Stimulated activated CD8-positive, alpha-beta memory T cell treated with anti-CD3 and anti-CD28 coated beads, Interleukin-15, amount 100 ng/mL, for 1 hour (primary cell): ENCODE results near the gene VPS8.

ENCODE experiments used
- DNase-seq: peaks from one replicate; pipeline ENCODE4 v3.0.0-alpha.2; 2020; ENCODE audit warnings: low read depth

The VPS8 gene

DNA sequence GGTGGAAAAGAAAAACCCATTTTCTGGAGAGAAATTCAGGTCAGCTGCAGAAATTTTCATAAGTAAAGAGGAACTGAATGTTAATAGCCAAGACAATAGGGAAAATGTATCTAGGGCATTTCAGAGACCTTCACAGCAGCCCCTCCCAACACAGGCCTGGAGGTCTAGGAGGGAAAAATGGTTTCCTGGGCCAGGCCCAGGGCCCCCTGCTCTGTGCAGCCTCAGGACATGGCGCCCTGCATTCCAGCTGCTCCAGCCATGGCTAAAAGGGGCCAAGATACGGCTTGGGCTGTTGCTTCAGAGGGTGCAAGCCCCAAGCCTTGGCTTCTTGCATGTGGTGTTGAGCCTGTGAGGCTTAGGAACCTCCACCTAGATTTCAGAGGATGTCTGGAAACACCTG is 248.7 kb downstream of the VPS8 start:
- no peak for DNase-seq

DNA sequence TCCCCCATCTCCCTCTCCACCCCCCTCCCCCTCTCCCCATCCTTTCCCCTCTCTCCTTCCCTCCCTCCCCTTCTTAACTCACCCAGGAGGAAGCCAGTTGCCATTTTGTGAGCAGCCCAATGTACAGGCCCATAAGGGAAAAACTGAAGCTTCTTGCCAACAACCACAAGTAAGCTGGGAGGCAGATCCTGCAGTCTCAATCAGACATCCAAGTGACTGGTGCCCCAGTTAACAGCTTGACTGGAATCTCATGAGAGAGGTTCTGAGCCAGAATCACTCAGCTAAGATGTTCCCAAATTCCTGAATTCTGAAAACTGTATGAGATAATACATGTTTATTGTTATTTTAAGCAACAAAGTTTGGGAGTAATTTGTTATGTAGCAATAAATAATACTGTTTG is 250.2 kb downstream of the VPS8 start:
- DNase-seq, result no peak

DNA sequence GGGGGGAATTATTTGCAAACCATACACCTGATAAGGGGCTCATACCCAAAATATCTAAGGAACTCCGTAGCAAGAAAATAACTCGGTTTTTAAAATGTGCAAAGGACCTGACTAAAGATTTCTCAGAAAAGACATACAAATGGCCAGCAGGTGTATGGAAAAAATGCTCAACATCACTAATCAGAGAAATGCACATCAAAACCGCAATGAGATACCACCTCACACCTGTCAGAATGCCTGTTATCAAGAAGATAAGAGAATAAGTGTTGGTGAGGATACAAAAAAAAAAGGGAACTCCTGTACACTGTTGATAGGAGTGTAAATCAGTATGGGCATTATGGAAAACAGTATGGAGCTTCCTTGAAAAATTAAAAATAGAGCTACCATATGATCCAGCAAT is 251.5 kb downstream of the VPS8 start:
- DNase-seq, result no peak

DNA sequence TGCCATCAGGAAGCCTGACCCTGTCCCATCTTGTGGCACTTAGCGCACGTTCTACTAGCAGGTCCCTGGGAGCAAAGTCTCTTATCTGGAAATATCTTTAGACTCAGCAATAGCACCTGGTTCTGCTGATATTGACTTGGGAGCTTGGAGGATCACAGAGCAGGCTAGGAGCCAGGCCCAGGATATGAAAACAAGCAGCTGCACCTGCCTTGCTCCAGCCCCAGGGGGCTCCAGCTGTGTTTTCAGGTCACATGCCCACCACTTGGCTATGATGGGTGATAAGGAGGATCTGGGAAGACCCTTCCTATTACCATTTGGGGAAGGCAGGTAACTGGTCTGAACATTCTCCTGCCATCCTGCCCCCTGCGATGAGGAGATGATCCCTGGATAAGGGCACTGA is 253.1 kb downstream of the VPS8 start:
- DNase-seq, result no peak

DNA sequence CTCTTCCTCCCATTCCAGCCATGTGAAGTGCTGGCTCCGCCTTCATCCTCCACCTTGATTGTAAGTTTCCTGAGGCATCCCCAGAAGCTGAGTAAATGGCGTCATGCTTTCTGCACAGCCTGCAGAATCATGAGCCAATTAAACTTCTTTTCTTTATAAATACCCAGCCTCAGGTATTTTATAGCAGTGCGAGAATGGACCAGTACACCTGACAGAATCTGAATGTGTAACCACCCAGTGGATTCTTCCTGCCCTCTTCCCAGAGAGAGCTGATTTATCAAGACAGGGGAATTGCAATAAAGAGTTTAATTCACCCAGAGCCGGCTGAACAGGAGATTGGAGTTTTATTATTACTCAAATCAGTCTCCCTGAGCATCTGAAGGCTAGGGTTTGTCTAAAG is 254.3 kb downstream of the VPS8 start:
- DNase-seq, result no peak

DNA sequence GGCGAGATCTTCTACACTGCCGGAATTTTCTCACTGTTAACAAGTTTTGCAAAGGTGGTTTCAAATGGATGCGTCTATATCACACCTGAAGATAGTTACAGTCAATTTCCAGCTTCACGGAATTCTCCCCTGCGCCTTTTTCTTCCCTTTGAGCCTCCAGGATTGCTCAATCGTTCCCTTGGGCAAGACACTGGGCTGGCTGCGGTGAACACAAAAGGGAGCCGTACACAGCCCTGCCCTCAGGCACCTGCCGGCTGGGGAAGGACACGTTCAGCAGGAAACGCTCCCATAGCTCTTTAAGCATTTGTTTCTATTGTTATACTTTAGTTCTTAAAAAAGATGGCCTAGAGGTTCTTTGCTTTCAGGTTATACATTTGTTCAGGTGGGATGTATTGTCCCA is 255.2 kb downstream of the VPS8 start:
- no peak for DNase-seq

DNA sequence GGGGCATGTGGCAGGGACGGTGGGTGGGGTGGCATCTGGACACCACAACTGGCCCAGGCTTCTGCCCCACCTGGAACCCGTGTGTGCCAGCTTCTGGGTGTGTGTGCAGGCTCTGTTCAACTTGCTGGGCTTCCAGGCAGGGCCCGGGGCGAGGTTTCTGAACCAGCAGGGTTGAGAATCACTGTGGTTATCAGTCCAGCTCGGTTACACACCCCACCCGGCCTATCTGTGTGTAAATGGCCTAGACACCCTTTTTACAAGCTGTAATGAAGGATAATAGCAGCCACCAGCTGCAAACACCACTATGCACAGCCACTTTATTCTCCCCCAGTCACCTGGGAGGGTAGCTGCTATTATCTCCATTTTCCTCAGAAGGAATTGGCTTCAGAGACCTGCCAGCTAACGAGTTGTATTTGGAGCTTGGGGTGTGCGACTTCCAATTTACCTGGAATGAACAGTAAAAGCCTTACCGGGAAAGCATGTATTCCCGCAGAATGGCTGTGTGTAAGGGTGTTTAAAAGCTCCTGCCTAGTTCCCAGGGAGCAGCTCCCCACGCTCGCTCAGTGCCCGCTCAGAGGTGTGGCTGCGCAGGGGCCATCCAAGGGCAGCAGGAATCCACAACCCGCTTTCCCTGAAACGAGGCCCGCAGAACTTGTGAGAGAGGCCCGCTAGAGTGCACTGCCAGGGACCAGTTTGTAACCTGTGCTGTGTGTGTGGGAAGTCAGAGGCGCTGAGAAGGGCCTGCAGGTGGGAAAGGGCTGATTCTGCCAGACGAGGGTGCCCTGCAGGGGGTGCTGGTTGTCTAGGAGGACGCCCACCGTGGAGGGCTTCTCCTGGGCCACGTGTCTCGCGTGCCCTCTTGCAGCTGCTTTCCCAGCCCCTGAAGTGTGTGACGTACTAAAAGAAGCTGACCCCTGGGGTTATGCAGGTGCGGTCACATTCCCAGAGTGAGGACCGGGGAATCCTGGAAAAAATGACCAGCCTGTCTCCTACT is 257.4 kb downstream of the VPS8 start:
- DNase-seq, result no peak

DNA sequence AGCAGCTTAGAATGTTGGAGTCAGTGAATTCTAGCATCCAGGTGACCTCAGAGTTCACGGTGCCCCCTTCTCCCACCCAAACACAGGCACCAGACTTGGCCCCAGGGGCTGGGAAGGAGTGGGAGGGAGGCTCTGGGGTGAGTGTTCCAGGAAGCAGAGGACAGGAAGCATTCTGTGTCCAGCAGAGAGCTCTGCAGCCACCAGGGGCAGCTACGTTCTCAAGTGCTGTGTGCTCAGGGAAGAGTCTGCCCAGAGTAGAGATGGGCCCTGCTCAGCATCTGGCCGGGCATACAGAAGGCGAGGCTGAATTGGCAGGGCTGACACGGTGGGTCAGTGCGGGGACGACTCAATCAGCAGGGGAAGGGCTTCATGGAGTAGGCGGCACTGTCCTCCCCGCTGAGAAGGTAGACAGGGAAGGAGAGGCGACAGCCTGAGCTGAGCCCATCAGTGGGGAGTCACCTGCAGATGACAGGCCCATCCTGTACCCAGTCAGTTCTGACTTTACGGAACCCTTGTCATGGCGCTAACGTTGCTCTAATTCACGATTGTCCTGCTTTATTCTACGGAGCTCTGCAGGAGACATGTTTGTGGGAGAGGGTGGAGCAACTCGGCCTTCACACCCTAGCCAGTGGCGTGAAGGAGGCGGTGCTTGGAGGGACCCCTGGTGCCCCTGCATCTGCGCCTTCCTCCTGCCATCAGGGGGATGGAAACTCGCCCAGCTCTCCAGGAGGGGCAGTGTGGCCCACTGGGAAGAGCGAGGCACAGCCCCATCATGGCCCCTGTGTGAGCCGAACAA is 258.7 kb downstream of the VPS8 start:
- no peak for DNase-seq

DNA sequence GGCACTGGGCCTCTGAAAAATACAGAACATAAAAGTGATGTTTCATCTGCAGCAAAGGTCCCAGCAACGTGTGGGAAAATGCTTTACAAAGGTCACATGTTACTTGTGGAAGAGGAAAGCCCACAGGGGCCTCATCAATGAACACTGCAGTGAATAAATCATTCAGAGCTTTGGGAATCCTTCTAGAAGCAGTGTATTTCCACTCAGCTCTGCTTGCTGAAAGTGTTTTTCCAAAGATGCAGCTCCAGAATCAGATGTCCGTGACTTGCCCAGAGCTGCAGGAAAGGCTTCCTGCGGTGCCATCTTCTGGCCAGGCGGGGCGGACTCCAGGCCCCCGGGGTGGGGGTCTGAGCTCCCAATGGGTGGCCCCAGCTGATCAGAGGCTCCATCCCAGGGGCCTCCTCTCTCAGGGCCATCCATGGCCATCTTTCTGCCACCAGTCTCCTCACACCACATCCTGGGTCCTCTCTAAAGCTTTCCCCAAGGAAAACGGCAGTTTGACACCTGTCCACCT is 259.4 kb downstream of the VPS8 start:
- DNase-seq, result no peak

DNA sequence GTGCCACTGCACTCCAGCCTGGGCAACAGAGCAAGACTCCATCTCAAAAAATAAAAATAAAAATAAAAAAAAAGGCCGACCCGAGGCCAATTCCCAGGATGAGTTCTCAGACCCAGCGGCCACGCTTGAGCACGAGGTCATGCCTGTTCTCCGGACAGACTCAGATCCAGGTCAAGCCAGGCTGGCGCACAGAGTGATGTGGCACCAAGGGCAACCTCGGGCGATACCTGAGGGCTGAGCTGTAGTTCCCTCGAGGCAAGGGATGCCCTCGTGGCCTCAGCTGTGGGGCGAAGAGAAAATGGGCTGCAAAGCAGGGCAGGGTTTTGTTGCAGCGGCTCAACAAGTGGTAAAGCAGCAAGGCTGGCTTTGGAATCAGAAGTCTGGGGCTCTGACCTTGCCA is 263.6 kb downstream of the VPS8 start:
- DNase-seq, result no peak

DNA sequence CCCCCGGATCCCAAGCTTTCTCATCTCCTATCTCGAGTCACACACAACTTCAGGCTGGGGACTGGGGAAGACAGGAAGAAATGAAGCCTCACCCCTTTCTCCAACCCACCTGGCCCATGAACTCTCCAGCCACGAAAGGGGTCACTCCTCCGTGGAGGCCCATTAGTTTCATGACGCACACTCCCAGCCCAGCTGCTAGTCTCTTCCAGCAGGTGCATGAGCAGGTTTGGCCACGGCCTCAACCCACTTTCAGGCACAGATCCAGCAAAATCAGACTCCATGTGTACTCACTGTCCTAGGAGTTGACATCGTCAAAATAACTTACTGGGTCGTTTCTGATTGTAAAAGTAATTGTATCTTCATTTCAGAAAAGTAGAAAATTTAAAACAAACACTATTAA is 264.3 kb downstream of the VPS8 start:
- DNase-seq, result no peak

DNA sequence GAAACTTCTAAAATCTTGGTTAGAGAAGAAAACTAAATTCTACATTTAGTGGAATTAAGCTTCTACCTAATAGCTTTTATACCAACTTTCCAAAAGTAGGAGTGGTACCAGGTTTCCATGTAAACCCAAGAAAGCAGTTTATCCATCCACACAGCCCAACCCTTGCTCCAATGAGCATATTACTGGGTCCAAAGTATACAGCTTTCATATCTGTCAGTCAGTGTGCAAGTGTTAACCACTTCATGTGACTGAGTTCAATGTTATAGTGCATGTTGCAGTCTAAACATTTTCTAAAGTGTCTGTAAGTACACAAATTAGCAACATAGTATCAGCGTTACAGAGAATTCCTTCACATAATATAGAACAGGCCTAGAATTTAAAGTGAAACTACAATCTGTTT is 267.7 kb downstream of the VPS8 start:
- no peak for DNase-seq

DNA sequence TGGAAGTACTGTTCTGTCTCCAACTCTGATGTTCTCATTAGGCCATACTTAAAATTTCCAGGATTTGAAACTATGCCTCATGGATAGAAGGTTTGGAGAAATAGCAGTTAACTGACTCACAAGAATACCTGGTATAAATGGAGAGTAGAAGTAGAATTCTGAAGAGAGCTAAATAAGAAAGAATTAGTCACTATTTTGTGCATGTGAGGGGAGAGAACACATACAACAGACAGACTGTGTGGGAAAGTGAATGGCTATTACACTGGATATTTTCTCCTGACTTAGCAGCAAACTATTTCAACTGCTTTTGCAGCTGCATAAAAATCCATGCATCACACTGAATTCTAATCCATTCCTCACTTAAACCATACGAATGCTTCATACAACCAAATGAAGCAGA is 269.6 kb downstream of the VPS8 start:
- no peak for DNase-seq

DNA sequence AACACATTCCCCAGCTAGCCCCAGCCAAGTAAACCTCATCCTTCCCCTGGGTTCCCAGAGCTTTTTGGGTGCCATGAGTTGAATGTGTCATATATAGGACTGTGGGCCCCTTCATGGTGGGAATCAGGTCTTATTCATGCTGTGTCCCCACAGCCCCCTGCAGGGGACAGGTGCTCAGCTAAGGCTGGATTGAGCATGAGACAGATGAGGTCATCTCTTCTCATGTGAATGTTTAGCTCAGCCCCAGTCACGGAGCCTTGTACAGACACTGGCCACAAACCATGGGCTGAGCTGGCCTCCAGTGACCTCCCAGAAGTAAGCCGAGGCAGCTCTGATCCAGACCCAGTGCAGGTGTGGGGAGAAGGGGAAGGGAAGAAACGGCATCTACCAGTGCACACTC is 270.2 kb downstream of the VPS8 start:
- DNase-seq, result no peak

DNA sequence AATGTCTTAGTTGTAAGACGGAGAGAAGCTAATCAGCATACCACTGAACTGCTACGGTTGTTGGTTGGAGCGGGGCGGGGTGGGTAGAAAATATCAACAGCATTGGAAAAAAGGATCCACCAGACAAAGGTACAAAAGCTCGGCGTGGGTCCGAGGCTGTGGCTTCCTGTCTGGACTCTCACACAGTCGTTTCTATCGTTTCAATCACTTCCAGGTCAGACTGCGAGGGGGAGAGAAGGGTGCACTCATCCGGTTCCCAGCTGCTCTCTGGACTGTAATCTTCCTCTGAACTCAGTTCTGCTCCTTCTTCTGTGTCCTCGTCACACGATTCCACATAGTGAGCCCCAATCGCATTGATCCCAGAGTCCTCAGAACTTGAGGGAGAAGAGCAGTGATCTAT is 270.9 kb downstream of the VPS8 start:
- DNase-seq, result no peak

DNA sequence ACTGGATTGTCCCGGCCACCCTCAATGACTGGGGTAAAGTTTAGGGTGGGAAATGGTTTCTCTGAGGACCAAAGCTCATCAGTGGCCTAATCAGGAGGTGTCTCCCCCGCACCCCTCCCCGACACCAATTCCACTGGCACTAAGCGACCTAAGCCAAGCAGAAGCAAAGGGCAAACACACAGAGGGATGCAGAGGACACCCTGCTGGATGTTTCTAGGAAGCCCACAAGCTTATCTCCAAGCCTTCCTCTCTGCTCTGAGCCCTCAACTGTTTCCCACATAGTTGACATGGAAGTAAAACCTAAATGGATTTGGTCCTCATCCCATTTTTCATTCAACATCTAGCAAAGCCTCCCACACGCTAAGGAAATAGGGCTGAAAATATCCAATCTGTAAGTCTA is 272.4 kb downstream of the VPS8 start:
- no peak for DNase-seq

DNA sequence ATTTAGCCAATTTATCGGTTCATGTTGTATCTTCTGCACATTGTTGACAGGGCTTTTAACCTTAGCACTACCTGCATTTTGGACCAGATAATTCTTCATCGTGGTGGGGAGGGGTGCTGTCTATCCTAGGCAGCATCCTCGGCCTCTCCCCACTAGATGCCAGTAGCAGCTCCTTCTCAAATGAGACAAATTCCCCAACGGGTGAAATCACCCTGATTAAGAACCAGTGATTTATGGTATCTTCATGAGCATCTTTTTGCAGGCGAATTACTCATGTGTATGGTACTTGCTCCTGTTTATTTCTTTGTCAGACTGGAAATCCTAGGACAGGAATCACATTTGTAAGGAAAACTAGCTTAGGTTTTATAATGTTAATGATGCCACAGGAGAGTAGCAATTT is 272.9 kb downstream of the VPS8 start:
- no peak for DNase-seq

DNA sequence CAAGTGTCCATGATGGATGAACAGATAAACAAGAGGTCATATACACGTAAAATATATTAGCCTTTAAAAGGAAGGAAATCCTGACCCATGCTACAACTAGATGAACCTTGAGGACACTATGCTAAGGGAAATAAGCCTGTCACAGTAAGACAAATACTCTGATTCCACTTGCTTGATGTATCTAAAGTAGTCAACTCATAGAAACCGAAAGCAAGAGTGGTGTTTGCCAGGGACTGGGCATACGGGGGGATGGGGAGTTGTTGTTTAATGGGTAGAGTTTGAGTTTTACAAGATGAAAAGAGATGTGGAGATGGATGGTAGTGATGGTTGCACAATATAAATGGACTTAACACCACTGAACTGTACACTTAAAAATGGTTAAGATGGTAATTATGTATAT is 275.5 kb downstream of the VPS8 start:
- no peak for DNase-seq

DNA sequence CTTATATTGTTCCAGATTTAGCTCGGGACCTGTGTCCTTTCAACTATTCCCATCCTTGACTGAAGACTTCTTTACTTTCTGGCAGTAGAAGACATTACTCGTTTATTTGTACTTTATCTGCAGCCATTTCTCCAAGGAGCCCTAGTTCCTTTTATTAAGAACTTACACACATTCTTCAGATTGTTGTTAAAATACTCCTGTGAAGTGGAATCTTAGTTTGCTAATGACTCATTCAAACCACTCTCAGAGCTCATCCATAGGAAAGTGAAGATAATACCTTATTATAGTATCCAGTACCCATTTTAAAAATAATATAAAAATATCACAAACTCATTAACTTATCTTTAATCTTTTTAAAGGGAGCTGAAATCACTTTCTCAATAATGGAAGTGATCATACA is 277.4 kb downstream of the VPS8 start:
- DNase-seq, result no peak

DNA sequence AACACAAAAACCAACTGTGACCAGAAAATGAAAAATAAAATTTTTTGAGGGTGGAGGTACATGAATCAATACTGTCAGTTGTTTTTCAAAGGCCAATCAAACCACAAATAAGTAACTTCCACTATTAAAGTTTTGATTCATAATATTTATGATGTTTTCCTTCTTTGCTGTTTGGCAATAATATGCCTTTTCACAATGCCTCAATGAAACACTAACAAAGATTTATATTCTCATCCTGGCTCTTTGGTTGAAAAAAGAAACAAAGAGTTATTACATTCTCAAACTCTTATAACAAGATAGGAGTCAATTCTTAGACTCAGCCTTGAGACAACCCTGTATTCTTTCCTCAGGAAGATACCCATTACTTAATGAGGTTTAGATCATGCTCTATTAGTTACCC is 277.8 kb downstream of the VPS8 start:
- no peak for DNase-seq

DNA sequence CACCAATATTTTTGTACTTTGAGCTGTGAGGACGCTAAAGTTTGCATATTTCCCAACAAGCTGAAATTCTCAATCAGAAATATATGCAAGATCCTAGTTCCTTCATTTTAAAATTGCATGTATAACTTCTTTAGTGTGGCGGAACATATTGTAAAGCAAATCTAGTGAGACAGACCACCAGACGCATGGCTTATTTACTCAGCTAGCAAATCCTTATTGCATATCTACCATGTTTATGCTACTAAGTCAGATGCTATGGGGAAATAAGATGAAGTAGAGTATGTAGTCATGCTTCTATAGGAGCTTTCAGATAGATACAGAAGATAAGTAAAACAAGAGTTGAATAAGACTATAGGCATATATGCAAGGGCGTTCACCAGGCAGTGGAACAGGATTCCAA is 278.8 kb downstream of the VPS8 start:
- DNase-seq, result no peak

DNA sequence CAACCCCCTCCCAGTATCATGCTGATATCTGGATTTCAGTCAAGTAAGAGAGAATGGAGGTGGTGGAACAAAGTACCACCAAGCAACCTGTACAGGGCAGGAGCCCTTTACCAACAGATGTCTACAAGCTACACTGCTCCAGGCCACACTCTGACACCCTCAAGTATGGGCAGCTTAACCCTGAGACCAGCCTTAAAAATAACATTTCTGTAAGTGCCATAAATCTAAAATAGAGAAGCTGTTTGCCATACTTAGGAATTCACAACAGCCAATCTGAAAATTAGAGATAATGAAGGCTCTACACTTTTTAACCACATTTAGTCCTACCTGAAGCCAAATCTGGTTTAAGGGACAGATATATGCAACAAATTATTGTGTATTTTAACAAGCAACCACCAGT is 281.1 kb downstream of the VPS8 start:
- DNase-seq, result no peak

DNA sequence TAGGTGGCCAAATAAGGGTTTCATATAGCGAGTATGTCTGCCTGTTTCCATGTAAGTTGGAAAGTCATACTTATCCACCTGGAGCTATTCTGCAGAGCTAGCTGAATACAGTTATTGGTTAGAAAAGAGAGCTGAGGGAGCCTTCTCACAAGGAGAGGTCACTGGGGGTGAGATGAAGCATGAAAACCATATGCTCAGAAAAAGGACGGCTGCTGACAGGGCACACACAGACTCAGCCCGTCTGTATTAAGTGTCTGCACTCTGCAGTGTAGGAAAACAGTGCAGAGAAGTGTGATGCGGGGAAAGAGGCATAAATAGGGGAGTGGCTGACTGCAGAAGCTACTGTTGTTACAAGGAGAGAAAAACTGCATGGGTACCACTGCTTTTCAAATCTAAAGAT is 282.7 kb downstream of the VPS8 start:
- no peak for DNase-seq
